NCI-H1105 treated with DMSO at 0.1 percent for 48 hours (cell line): Measurements from ENCODE around the gene MPST.
"Not testable (repeated sequence)": the region's sequence is repeated elsewhere in the genome, so short reads cannot be mapped to it uniquely, and the experiment has no call there.

ENCODE experiments used
- DNase-seq: peaks from one replicate; lab custom pipeline; 2025; lab: John Stamatoyannopoulos, UW

MPST gene

GRCh38 chr22:37060801-37061610 is 41.5 kb downstream of the MPST start:
- peak; percentile 54 for DNase-seq

- no peak for DNase-seq
These were observed 42.3 kb downstream of the MPST start for GRCh38 chr22:37061611-37062375.

GRCh38 chr22:37062376-37062675 is 42.8 kb downstream of the MPST start:
- no peak for DNase-seq

GRCh38 chr22:37062702-37063381 is 43.3 kb downstream of the MPST start:
- peak; percentile 33 for DNase-seq

GRCh38 chr22:37063431-37064420 is 44.2 kb downstream of the MPST start:
- peak; percentile 87 for DNase-seq

GRCh38 chr22:37064553-37064952 is 45.0 kb downstream of the MPST start:
- DNase-seq = no peak

DNA sequence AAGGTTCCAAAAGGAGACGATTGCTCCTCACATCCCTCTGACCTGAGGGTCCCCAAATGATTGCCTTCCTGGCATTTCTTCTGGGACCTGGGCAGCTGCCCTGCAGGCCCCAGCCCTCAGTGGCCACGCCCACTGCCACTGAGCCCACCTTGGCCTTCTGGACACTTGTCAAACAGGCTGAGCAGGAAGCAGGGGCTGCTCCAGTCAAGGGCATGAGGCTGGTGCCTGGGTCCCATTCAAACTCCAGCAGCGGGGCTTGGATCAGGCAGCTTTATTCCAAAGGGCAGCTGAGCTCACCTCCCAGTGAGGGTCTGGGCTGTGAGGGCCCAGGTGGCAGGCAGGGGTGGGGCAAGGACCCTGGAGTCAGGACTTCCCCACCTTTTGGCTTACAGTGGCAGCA is 45.6 kb downstream of the MPST start:
- no peak for DNase-seq

- DNase-seq = no peak
These were observed 46.4 kb downstream of the MPST start for GRCh38 chr22:37065961-37066360.

GRCh38 chr22:37067428-37067827 is 47.9 kb downstream of the MPST start:
- no peak for DNase-seq

GRCh38 chr22:37068859-37069258 is 49.3 kb downstream of the MPST start:
- DNase-seq = peak; percentile 39

GRCh38 chr22:37069319-37069718 is 49.8 kb downstream of the MPST start:
- DNase-seq = no peak

- no peak for DNase-seq
These were observed 50.2 kb downstream of the MPST start for GRCh38 chr22:37069719-37070118.

- no peak for DNase-seq
These were observed 50.8 kb downstream of the MPST start for GRCh38 chr22:37070334-37070733.

DNA sequence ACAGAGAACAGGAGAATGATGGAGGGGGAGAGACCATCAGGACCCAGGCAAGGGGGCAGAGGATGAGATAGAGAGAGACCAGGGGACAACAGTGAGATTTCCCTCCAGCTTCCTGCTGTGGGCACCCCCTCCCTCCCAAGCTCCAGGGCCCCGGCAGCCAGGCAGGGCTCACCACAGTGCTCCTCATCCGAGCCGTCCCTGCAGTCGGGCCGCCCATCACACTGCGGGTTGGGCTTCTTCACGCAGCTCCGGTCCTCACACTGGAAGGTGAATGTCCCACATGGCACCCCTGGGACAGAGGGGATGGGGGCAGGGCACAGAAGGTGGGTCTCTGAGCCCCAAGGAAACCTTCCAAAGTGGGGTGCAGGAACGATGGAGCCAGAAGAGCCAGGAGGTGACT is 51.2 kb downstream of the MPST start:
- DNase-seq = no peak

- DNase-seq = not testable (repeated sequence)
These were observed 52.5 kb downstream of the MPST start for GRCh38 chr22:37071850-37072592.

GRCh38 chr22:37072673-37073072 is 53.1 kb downstream of the MPST start:
- no peak for DNase-seq

DNA sequence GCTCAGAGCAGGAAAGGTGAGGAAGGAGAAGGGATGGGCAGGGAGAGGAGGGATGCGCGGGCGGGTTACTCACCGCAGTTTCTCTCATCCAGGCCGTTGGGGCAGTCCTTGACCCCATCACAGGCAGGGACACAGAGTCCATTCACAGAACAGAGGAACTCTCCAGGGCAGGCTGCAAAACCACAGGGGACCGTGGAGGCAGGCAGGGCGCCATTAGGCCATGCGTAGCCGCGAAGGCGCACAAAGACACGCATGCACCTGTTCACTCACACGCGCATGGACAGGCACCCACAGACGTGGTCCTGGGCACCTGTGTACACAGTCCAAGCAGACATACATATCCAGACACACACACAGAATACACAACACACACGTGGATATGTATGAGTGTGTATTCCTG is 55.0 kb downstream of the MPST start:
- no peak for DNase-seq

DNA sequence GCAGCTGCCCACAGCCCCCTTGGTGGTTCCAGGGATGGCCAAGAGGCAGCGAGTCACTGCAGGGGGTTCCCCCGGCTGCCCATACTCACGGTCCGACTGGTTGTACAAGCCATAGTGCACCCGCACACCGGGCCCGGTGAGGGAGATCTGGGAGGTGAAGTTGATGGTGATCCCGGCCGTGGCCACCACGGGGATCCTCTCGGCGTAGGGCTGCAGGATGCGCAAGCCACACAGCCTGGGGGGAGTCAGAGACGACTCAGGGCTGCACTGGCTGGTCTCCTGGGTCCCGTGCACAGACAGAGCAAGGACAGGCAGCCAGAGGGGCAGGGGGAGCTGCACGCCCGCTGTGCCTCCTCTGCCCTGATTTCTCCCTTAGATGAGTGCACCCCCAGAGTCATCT is 55.5 kb downstream of the MPST start:
- no peak for DNase-seq

GRCh38 chr22:37075822-37076433 is 56.4 kb downstream of the MPST start:
- DNase-seq = no peak

DNA sequence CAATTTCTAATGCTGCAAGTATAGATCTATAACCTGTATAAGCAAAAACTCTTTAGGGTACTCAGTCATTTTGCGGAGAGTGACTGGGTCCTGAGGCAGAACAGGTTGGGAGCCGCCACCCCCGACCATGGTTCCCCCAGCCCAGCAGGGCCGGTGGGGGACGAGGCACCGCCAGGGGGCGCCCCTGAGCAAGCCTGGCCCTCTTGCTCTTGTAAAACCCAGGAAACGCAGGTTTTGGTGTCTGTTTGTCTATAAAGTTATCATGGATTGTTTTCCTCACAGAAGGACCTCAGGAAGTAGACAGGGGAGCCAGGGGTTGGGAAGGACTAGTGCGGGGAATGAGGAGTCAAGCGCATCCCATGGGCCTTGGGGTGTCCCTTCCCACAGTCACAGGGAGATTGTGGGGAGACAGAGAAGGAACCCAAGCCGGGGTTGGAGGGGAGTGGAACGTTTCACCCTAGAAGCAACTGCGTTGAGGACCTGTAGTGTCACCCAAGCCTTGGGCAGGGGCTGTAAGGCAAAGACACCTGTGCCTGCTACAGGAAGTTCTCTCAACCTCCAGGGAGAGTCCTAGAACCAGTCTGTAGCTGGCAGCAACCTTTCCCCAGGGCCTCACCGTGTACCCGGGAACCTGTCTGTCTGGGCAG is 58.4 kb downstream of the MPST start:
- DNase-seq = peak; percentile 28
